ENCODE results near the gene NPBWR2. TPM values are rescaled to one million over a fixed set of nuclear protein-coding genes. Genes with fewer than 3 reads are reported as not detected.

NPBWR2 gene
- total RNA-seq, 1 donor from 2014 or later = not detected

- Histone ChIP-seq H3K9me3 (no peaks in the 10 kb centered on the region), H3K27ac (no peak overlapping the region), H3K4me1 (no peaks in the 10 kb centered on the region), H3K27me3 (peaks cover 2% of the 10 kb centered on the region), H3K36me3 (no peaks in the 10 kb centered on the region), H3K4me3 (no peak overlapping the region)
- no peak for TF ChIP-seq CTCF (IDR thresholded peaks at IDR 0.05)
- DNase-seq = no peak
- intact Hi-C loops (cut with DNase I) = no loop called here
- ATAC-seq = no peak
These were observed 46.7 kb upstream of the NPBWR2 start for GRCh38 chr20:64153861-64154589.

- no peak overlapping the region for H3K27ac ChIP-seq
- TF ChIP-seq CTCF (IDR thresholded peaks at IDR 0.05) = no peak
- no peaks in the 10 kb centered on the region for H3K36me3 ChIP-seq
- intact Hi-C loops (cut with DNase I) = no loop called here
- no peaks in the 10 kb centered on the region for H3K4me1 ChIP-seq
- DNase-seq (no peak), ATAC-seq (no peak)
- no peaks in the 10 kb centered on the region for H3K9me3 ChIP-seq
- no peaks in the 10 kb centered on the region for H3K27me3 ChIP-seq
- H3K4me3 ChIP-seq = no peak overlapping the region
These were observed 46.0 kb upstream of the NPBWR2 start for GRCh38 chr20:64153410-64153809.

GRCh38 chr20:64152906-64153305 lies 45.5 kb upstream of the NPBWR2 start:
- intact Hi-C loops (cut with DNase I) = no loop called here
- Histone ChIP-seq H3K36me3 (no peaks in the 10 kb centered on the region), H3K27ac (no peak overlapping the region), H3K4me1 (no peaks in the 10 kb centered on the region), H3K9me3 (no peaks in the 10 kb centered on the region), H3K4me3 (no peak overlapping the region), H3K27me3 (no peaks in the 10 kb centered on the region)
- ATAC-seq = no peak
- no peak for DNase-seq
- no peak for TF ChIP-seq CTCF (IDR thresholded peaks at IDR 0.05)

- no peak for ATAC-seq
These were observed 44.5 kb upstream of the NPBWR2 start for GRCh38 chr20:64151633-64152530.

More at GRCh38 chr20:64151633-64152530, 44.5 kb upstream of the NPBWR2 start:
- Histone ChIP-seq H3K4me1 (no peaks in the 10 kb centered on the region), H3K9me3 (no peaks in the 10 kb centered on the region), H3K27ac (no peak overlapping the region), H3K4me3 (no peak overlapping the region), H3K27me3 (peaks cover 8% of the 10 kb centered on the region), H3K36me3 (no peaks in the 10 kb centered on the region)
- DNase-seq = peak; percentile 33
- intact Hi-C loops (cut with DNase I) = no loop called here
- TF ChIP-seq CTCF (IDR thresholded peaks at IDR 0.05) = no peak

All from upper lobe of right lung (tissue), 1 donor.